AG09319 (cell line): ENCODE measurements around the gene RTKN2.
A peak's percentile ranks its signal among the peaks of the same experiment; 100 is the strongest.

ENCODE experiments used
- DNase-seq: peaks from one replicate; pipeline ENCODE4 v3.0.0-alpha.2; 2010; ENCODE audit warnings: low read depth; ENCODE audit errors: extremely low read depth
- CTCF ChIP-seq: IDR thresholded peaks from 2 replicates; pipeline ENCODE4 v1.5.1; 2011; ENCODE audit warnings: low read depth, mild to moderate bottlenecking, inconsistent platforms, low read length, moderate library complexity

Gene RTKN2

GRCh38 chr10:62270020-62270419, 1.4 kb upstream of the RTKN2 start:
- no peak for TF ChIP-seq CTCF
- no peak for DNase-seq

- DNase-seq: no peak
- no peak for TF ChIP-seq CTCF
Observed at GRCh38 chr10:62268027-62268398, 631 bp downstream of the RTKN2 start.

GRCh38 chr10:62266611-62267010, 2.0 kb downstream of the RTKN2 start:
- DNase-seq: no peak
- TF ChIP-seq CTCF: no peak

- no peak for TF ChIP-seq CTCF
- DNase-seq: no peak
Observed at GRCh38 chr10:62266147-62266546, 2.5 kb downstream of the RTKN2 start.

GRCh38 chr10:62264702-62265436, 3.8 kb downstream of the RTKN2 start:
- peak; percentile 64 for TF ChIP-seq CTCF
- peak; percentile 54 for DNase-seq

GRCh38 chr10:62264126-62264525, 4.5 kb downstream of the RTKN2 start:
- no peak for DNase-seq

GRCh38 chr10:62261666-62262065, 7.0 kb downstream of the RTKN2 start:
- no peak for DNase-seq
- no peak for TF ChIP-seq CTCF

More at GRCh38 chr10:62264126-62264525, 4.5 kb downstream of the RTKN2 start:
- TF ChIP-seq CTCF: no peak
